Endometrium (tissue), 2 donors: ENCODE measurements around the gene CCM2L.

ENCODE experiments used
- FAIRE-seq: peaks from 2 replicates; lab custom pipeline; 2012; peaks lifted over from hg19 to GRCh38; lab: Jason Lieb, UNC
- donor health status: control.
- donor health status: control.

CCM2L gene

DNA sequence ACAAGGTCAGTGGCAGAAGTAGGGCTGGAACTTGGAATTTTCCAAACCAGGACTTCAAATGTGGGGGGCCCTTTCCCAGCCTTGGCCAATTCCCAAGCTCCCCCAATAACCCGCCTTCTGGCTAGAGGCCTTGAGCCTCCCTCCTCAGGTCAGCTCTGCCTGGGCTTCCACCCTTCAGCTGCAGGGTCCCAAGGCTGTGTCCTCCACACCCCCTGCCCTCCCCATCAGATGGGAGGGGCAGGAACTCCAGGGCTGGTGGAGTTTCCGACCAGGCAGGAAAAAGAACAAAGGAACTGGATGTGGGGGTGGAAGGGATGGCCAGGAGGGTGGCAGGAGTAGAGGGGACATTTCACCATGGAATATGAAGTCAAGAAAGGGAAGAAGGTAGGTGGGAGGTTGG, at the start of gene CCM2L:
Gene CCM2L, plus strand, starts transcription at position 338 of the 400 bp plus-strand sequence. Its CDS starts 17 bp downstream, at position 355.
- no peak for FAIRE-seq

DNA sequence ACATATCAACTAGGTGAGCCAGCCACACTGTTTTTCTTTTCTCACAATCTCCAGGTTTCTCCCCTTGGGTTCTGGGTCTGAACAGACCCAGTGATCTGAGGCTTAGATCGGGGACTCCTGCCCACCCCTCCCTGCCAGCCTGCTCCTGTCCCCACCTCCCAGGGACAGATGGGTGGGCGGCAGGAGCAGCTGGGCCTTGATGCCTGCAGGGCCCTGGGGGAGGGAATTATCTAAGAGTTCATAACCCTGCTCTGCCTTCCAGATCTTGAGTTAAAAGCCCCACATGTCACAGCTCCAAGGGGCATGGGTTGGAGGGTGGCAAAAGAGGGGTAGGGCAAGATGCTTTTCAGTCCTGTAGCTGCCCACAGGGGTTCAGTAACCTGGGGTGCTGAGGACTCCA, 47.5 kb upstream of the CCM2L start:
- no peak for FAIRE-seq

DNA sequence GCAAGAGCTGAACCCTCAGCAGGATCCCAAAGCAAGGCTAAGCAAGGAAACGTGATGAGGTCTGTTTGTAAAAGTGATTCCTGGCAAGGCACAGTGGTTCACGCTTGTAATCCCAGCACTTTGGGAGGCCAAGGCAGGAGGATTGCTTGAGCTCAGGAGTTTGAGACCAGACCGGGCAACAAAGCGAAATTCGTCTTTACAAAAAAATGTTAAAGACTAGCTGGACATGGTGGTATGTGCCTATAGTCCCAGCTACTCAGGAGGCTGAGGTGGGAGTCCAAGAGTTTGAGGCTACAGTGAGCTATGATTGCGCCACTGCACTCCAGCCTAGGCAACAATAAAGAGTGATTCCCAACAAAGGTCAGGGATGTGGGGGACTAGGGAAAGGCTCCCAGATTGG, 46.3 kb upstream of the CCM2L start:
- FAIRE-seq: no peak

DNA sequence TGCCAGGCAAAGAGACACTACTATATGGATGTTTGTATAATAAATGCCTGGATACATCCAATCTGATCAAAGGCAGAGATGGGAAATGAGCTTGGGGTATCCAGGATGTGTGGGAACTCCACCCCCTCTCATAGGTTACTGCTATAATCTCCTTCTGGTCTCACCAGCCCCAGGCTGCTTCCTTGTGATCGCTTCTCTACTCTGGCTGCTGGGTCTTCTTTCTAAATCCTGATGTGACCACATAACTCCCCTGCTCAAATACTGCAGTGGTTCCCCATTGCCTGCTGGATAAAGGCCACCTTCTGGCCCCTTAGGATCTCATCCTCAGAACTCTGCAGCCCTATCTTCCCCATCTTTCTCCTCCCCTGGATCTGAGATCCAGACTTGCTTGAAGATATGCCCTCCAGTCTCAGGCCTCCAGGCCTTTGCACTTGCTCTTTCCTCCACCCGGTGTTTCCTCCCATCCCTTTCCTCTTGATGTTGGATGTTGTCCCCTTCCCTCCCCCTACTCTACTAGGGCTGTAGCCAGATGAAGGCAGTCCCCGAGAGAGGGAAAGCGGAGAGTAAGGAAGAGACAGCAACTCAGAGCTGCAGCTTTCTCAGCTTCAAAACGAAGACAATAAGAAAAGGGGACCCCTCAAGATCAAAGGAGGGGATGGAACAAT, 43.1 kb upstream of the CCM2L start:
- no peak for FAIRE-seq

DNA sequence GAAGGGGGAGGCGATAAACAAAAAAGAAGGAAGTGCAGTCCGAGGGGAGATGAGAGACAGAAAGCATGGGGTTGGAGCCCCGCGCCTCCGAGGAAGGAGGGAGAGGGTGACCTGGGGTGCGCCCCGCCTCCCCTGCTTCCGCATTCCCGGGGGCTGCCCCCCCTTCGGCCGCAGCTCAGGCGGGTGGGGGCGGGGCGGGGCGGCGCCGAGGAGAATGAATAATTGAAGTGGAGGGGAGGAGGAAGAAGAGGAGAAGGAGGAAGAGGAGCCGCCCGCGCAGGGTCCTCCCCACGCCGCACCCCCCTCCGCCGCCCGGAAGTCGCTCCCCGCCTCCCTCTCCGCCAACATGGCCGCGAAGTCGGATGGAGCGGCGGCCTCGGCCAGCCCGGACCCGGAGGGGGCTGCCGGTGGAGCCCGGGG, 42.4 kb upstream of the CCM2L start, which contains the start of gene XKR7:
Gene XKR7, plus strand, starts transcription at position 322 of the 420 bp plus-strand sequence. Its CDS starts 25 bp downstream, at position 347.
- no peak for FAIRE-seq

DNA sequence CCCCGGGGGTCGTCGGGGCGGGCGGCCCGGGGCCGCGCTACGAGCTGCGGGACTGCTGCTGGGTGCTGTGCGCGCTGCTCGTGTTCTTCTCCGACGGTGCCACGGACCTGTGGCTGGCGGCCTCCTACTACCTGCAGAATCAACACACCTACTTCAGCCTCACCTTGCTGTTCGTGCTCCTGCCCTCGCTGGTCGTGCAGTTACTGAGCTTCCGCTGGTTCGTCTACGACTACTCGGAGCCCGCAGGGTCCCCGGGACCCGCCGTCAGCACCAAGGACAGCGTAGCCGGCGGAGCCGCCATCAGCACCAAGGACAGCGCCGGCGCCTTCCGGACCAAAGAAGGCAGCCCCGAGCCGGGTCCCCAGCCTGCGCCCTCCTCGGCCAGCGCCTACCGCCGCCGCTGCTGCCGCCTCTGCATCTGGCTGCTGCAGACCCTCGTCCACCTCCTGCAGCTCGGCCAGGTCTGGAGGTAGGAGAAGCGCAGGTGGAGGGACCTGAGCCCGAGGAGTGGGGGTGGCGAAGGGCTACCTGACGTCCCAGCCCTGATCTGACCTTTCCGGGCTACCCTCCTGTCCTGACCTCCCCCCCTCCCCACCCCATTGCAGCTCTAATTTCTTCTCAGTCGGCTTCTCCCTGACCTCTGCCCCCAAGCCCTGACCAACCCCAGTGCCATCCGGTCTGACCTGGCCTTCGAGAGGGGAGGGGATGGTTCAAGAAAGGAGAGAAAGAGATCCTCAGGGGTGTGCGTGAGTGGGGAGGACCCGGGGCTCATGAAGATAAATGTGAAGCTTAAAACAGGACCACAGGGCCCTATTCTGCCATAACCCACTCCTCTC, 41.7 kb upstream of the CCM2L start:
- no peak for FAIRE-seq

DNA sequence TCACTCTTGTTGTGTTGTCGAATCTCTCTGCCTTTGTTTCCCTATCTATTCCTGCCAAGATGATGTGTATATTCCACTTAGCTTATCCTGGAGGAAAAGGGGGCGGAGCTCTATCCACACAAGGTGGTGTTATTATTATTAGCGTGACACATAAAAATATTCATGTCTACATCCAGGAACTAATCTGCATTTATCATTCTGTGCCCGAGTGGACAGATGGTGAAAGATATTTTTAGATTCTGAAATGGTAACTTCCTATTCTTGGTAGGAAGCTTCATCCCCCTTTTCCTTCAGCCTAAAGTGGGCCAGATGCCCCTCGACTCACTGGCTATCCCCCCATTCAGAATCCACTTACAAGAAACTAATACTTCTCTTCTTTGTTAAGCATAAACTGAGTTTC, 40.2 kb upstream of the CCM2L start:
- no peak for FAIRE-seq

DNA sequence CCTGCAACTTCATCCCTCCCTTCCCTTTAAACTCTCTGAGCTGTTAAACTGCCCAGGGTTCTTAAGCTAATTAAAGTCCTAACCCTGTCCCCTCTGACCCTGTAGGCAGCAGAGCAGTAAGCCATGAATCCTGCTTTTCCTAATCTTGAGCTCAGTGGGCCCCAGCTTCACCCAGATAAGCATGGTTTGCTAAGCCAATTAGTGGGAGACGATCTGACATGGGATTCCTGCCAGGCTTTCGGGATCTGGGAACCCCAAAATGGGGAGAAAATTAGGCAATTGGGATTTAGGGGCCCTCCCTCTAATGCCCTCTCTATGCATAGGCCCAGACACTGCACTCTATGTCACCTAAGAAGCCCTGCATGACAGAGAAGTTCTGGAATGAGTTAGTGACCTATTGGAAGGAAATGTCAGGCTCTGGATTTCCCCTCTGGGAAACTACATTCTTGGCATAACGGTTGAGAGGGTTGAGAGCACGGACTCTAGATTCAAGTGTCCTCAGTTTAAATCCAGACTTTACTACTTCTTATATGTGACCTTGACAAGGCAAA, 37.7 kb upstream of the CCM2L start:
- no peak for FAIRE-seq

DNA sequence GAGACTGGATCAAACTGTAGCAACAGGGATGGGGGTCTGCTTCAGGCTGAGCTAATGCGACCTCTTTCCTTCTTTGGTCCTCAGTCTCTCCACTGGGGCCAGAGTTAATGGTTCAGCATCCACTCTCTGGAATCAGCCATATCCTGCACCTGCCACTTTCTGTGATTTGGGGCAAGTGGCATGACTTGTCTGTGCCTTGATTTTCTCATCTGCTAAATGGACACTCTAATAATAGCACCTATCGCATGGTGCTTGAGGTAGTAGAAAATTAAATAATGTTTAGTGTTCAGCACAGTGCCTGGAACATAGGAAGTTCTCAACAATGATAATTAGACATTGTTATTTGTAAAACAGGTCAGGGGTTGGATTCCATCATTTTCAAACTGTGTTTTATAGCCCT, 35.9 kb upstream of the CCM2L start:
- FAIRE-seq: no peak

DNA sequence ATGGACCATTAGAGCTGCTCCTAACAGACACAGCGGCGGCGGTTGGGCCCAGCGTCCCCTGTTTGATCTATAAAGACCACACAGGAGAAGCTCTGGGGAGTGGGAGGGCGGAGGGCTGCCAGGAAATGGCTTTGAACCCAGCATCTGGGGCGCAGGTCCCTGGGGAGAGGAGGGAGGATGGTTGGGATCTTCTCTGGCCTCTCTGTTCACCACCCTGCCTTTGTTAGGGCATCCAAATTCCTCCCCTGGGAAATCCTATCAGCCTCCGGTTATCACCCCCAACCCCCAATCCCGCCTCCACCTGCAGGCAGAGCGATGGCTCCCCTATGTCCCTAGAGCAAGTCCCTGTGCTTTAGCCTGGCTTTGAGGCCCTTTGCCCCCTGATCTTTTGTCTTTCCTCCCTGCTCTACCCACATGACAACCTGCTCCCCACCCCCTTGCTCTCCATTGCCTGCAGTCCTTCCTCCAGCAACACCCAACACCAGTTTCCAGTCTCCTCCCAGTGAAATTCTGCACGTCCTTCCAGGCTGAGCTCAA, 35.2 kb upstream of the CCM2L start:
- FAIRE-seq: no peak

DNA sequence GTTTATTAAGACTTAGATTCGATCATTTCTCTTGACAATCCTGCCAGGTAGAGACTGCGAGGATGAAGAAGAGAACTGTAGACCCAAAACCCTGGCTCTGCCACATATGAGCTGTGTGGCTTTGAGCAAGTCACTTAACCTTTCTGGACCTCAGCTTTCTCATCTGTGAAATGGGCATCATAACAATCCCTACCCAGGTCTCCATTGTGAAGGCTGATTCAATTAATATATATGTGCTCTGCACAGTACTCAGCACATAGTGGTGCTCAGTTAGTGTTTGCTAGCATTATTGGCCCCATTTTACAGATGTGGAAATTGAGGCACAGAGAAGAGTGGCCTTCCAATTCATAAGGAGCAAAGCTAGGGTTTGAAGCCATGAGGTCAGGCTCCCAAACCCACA, 34.4 kb upstream of the CCM2L start:
- no peak for FAIRE-seq

DNA sequence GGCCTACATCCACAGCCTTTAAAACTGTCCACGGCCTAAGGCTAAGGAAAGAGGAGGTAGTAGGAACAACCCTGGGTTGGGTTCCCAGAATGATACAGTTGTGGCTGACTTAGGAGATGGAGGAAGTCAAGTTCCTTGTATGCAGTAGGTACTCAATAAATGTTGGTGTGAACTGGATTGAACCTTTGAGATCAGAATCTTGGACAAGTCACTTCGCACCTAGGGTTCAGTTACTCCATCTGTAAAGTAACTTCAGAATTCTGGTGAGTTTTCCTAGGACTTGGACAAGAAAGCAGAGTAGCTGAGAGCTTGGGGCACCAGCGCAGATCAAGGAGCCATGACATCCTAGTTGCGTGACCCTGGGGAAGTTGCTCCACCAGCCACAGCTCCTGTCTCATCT, 33.2 kb upstream of the CCM2L start:
- no peak for FAIRE-seq

DNA sequence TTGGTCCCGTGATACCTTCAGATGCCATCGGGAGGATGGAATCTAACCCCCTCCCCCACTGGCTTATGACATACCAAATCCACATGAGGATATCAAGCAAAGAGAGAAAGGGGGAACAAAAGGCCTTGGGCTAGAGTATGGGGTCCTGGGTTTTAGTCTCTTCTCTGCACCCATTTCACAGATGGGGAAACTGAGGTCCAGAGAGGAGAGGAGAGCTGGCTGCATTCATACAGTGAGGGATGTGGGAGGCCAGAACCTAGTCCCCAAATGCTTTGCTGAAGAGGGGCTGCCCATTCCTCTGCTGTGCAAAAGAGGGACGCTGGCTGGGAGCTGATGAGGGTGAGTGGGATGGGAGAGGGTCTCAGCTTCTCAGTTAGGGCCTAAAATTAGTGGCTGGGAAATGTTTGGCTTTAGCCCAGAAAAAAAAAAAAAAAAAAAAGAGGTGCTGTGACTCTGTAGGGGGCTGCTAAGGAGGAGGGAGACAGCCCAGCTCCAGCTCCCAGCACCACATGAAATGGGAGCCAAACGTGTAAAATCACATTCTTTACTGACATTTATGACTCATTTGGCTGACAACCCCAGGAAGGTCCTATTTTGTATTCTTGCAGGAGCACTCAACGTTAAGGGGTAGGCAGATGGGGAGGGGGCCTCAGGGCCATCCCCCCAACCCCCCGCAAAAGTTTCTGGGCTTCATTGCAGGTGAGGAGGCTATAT, 30.4 kb upstream of the CCM2L start:
- FAIRE-seq: no peak

DNA sequence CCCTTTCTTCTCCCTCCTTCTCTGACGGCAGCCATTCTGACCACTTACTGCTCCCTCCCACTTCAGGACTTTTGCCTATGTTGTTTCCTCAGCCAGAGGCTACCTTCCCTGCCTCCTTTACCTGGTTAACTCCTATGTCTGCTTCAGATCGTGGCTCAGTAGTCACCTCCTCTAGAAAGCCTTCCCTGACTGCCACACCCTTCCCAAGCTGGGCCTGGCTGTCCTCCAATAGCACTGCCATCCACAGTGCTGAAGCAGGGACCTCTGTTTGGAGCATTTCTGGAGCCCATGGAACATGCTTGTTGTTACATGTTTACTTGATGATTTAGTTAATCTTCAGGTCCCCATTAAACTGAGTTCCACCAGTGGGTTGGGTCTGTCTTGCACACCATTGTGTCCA, 28.5 kb upstream of the CCM2L start:
- no peak for FAIRE-seq

DNA sequence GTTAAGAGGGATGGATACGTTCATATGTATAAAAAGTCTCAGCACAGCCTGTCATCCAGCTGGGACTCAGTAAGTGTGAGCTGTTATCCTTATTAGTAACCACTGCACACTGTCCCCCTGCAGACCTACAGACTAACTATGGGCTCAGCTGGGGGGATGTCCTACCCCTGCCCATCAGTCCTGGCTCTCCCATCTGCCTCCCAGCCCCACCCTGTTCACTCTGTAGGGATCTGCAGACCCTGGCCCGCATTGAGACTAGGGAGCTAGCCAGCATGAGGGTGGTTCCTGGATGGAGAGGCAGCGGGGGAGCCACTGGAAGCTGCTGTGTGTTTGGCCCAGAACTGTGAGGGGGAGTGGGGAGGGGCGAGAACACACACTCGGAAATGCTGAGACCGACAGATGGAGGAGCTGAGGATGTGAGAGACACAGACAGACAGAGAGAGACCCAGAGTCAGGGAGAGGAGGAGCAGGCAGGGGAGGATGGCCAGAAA, 25.2 kb upstream of the CCM2L start:
- no peak for FAIRE-seq

DNA sequence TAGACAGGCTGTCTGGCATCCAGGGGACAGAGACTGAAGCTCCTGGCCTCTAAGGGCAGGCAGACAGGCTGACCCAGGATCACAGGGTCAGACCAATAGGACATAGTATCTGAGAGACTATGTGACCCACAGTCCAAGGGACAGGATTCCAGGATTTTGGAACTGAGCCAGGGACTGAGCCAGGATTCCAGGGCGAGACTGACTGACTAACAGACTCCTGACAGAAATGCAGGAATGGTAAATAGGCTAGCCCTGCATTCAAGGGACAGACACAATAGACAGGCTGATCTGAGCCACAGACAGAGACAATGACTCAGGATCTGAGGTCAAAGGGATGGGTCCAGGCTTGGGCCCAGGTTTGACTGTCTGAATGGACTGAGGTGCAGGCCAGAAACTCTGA, 22.5 kb upstream of the CCM2L start:
- FAIRE-seq: no peak

DNA sequence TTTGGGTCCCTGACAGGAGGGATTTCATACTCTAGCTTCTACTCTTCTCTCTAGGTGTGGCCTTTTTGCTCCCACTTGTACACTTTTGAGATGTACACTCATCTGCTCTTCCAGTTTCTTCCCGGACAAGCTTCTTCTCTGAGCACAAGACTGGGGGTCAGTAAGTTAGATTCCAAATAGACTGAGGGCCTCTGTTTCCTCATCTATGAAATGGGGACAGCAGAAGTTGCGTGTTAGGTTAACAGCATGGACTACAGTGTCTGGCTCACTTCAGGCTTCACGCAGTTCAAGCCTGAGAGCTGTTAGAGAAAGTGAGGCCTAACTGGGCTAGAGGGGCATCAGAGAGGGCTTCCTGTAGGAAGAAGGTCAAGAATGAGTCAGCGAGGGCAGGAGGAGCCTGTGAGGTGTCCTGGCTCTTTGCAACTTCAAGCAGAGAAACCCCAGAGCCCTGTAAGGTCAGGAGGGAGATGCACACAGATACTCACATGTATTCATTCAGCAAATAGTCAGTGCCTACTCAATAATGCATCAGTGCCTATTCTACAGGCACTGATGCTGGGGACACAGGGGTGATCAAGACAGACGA, 21.7 kb upstream of the CCM2L start:
- FAIRE-seq: no peak

DNA sequence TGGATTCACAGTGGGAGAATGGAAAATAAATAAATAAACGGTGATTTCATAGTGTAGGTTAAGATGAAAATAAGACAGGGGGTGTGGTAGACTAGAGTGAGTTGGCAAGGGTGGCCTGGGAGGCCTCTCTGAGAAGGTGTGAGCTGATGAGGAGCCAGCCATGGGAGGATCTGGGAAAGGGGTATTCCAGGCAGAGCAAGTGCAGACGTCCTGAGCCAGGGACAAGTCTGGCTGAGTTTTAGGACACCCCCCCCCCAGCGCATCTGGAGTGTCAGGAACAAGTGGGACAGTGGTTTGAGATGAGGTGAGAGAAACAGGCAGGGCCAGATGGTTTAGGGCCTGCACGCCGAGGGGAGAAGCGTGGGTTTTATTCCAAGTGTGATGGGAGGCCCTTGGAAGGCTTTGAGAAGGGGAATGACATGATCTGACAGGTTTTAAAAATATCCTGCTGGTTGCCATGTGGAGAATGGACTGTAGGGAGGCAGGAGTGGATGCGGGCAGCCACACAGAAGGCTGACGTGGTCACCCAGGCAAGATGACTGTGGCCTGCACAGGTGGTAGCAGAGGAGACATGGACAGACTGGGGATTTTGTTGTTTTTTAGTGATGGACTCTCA, 21.1 kb upstream of the CCM2L start:
- FAIRE-seq: no peak

DNA sequence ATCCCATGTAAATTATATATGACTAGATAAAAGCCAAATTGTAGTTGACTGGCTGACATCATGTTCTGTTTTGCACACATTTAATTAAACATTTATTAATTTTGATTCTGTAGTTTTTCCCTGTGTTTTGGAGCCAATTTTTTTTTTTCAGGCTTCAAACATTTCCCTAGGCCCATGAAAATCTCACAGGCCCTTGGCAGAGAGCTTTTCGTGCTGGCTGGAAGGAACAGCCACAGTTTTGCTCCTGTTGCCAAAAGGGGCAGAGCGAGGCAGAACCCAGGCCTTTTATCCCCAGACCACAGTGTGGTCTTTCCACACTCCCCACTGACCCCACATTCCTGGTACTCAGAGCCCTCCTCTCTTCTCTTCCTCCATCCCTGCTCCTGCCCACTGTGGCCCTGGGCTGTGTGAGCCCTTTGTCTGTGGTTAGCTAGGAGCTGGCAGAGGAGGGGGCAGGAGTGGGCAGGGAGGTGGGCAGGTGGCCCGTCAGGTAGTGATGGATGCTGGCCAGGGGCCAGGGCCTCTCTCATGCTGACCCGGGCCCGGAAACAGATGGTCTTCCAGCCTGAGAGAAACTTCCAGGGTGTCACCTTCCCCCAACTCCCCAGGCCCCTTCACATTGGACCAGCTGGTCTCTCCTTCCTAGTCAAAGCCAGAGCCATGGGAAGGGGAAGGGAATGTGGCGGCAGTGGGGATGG, 19.4 kb upstream of the CCM2L start:
- no peak for FAIRE-seq

DNA sequence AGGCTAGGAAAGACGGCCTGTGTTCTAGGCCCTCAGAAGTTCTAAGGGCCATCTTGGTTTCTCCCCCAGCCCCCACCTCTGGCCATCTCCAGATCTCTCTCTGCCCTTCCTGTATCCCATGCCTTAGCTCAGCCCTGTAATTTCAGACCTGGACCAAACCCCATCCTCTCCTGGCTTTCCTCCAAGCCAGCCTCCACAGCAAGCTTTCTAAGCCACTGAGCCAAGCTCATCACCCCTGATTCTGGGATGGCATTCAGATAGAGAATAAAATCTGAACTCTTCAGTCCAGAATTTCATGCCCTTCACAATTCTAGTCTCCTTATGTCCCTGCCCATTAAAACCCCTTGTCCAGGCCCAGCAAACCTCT, 18.9 kb upstream of the CCM2L start:
- FAIRE-seq: no peak

DNA sequence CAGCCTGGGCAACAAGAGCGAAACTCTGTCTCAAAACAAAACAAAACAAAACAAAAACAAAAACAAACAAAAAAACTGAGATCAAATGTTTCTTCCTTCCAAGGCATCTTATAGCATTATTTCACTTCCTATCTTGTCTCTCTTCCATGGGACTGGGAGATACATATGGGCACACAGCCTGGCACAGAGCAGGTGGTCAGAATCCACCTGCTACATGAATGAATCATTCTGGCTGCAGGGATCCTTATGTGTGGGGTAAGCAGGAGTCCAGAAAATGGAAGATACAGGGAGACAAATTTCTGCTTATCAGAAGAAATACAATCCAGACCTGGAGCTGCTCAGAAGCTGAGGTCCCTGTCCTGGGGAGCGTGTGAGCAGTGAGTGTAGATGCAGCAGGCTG, 18.2 kb upstream of the CCM2L start:
- FAIRE-seq: no peak
